Measurements from ENCODE around the gene HOXD11. TPM values are rescaled to one million over a fixed set of nuclear protein-coding genes. Genes with fewer than 3 reads are reported as not detected.

The HOXD11 gene
- total and polyA plus RNA-seq, 2 experiments from 2014 or later, result not detected

- no peak overlapping the region for H3K4me3 Mint-ChIP-seq
- 0 out of 3 replicates have a peak, but pooled peaks cover 2% of the 10 kb centered on the region for H3K9me3 Mint-ChIP-seq
- no peak overlapping the region for H3K27ac ChIP-seq (ENCODE audit: low read depth)
- H3K27ac Mint-ChIP-seq, result no peak overlapping the region
- H3F3A ChIP-seq (replicated peaks; ENCODE audit: low read depth), result peaks cover 28% of the 10 kb centered on the region; the same call in 1 of the 2 replicates
- peaks cover 13% of the 10 kb centered on the region for H3K4me1 ChIP-seq (ENCODE audit: insufficient read depth)
- TF ChIP-seq EZH2phosphoT487 (IDR thresholded peaks at IDR 0.05; ENCODE audit: unreplicated experiment) (peak; percentile 33), CTCF (conservative IDR thresholded peaks at IDR 0.05; ENCODE audit: low read depth in 2 of 2) (no peak), EZH2 (IDR thresholded peaks at IDR 0.05; ENCODE audit: low read depth, unreplicated experiment) (peak; percentile 66), POLR2AphosphoS5 (IDR thresholded peaks at IDR 0.05; ENCODE audit: low read depth) (no peak), NANOG (IDR thresholded peaks at IDR 0.05; ENCODE audit: borderline replicate concordance) (no peak), ZNF114 (CRISPR knock-in tag; IDR thresholded peaks at IDR 0.05) (no peak), ETS1 (IDR thresholded peaks at IDR 0.05) (no peak), REST (IDR thresholded peaks at IDR 0.05; ENCODE audit: unreplicated experiment) (no peak), JUNB (IDR thresholded peaks at IDR 0.05; ENCODE audit: unreplicated experiment) (no peak), ZNF462 (CRISPR knock-in tag; IDR thresholded peaks at IDR 0.05) (no peak)
- H3K4me2 ChIP-seq, result no peak overlapping the region
- H4K20me1 ChIP-seq (replicated peaks; ENCODE audit: insufficient read depth), result peaks cover 32% of the 10 kb centered on the region
- no peaks in the 10 kb centered on the region for H3K79me2 ChIP-seq (replicated peaks; ENCODE audit: insufficient read depth)
- DNase-seq (ENCODE audit: low spot score) (no peak), ATAC-seq (no peak)
- H3K36me3 ChIP-seq (ENCODE audit: insufficient read depth), result no peaks in the 10 kb centered on the region
- no peak overlapping the region for H2AFZ ChIP-seq
- peaks cover 100% of the 10 kb centered on the region for H3K27me3 Mint-ChIP-seq (ENCODE audit: insufficient read depth, low read depth, poor library complexity)
- H3K27me3 ChIP-seq (ENCODE audit: insufficient read depth), result peaks cover 100% of the 10 kb centered on the region
- no peaks in the 10 kb centered on the region for H3K36me3 Mint-ChIP-seq (ENCODE audit: low read depth)
- no peaks in the 10 kb centered on the region for H3K9me2 ChIP-seq (ENCODE audit: insufficient read depth)
- H3K4me1 Mint-ChIP-seq, result peaks cover 12% of the 10 kb centered on the region
- H3K4me3 ChIP-seq, result no peak overlapping the region
Measured at GRCh38 chr2:176145085-176145969, 38.2 kb downstream of the HOXD11 start.
